KMS-11 (cell line): Measurements from ENCODE around the gene TLR1.

Experiments used
- H2AFZ ChIP-seq: fragments of 200-600 bp; sonication (generic); 2 replicates; pipeline ENCODE4 v1.6.1; 2016; ENCODE audit warnings: antibody characterized with exemption, mixed run types, low read depth
- H3K27ac ChIP-seq: fragments of 200-600 bp; sonication (generic); 2 replicates; pipeline ENCODE4 v1.6.1; 2016; ENCODE audit warnings: mild to moderate bottlenecking, mixed run types
- H3K27me3 ChIP-seq: fragments of 200-600 bp; sonication (generic); 2 replicates; pipeline ENCODE4 v1.6.1; 2017; ENCODE audit warnings: mild to moderate bottlenecking, low read depth, mixed run types, moderate library complexity; ENCODE audit not compliant: insufficient read depth
- H3K36me3 ChIP-seq: fragments of 200-600 bp; sonication (generic); 2 replicates; pipeline ENCODE4 v1.6.1; 2017; ENCODE audit warnings: mild to moderate bottlenecking, mixed run types; ENCODE audit not compliant: insufficient read depth
- H3K4me1 ChIP-seq: fragments of 200-600 bp; sonication (generic); 2 replicates; pipeline ENCODE4 v1.6.1; 2016; ENCODE audit warnings: mild to moderate bottlenecking, low read depth, mixed run types; ENCODE audit not compliant: poor library complexity, severe bottlenecking
- H3K4me2 ChIP-seq: fragments of 200-600 bp; sonication (generic); 2 replicates; pipeline ENCODE4 v1.7.0; 2016; ENCODE audit warnings: mild to moderate bottlenecking, mixed run types
- H3K4me3 ChIP-seq: fragments of 200-600 bp; sonication (generic); IDR thresholded peaks from 2 replicates; pipeline ENCODE4 v1.6.1; 2017; ENCODE audit warnings: low read depth, low read length, mixed read lengths; ENCODE audit not compliant: insufficient read depth
- H3K79me2 ChIP-seq: fragments of 200-600 bp; sonication (generic); 2 replicates; pipeline ENCODE4 v1.6.1; 2016; ENCODE audit warnings: low read depth, mixed run types; ENCODE audit not compliant: insufficient read depth
- H3K9ac ChIP-seq: fragments of 200-600 bp; sonication (generic); 2 replicates; pipeline ENCODE4 v1.6.1; 2016; ENCODE audit warnings: mild to moderate bottlenecking, mixed run types
- H4K20me1 ChIP-seq: fragments of 200-600 bp; sonication (generic); 2 replicates; pipeline ENCODE4 v1.6.1; 2016; ENCODE audit warnings: mild to moderate bottlenecking, mixed run types; ENCODE audit not compliant: insufficient read depth
- TF ChIP-seq, protein P1 (sequence below): fragments of 200-600 bp; sonication (generic); conservative IDR thresholded peaks from 2 replicates; pipeline ENCODE4 v1.6.1; 2017; ENCODE audit warnings: low read depth, mild to moderate bottlenecking, antibody characterized with exemption, low read length, moderate library complexity, mixed read lengths

Gene TLR1

DNA sequence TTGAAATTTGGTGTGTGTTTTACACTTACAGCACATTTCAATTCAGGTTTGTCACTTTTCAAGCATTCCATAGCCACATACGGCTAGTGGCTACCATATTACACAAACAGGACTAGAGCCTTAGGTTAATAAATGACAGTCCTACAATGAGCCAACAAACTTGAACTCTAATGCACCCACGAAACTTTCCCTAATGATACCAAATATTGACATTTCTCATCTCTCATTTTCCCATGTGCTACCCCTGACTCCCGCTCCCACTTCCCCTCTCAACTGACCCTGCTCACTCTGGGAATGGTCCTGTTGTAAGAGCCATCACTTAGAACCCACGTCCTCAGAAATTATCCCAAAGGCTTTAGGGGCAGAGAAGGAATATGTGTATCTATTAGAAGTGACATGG lies 16.9 kb downstream of the TLR1 start:
- Histone ChIP-seq H3K4me1 (no peaks in the 10 kb centered on the region), H2AFZ (no peak overlapping the region), H3K27me3 (no peaks in the 10 kb centered on the region), H3K27ac (no peak overlapping the region), H3K79me2 (no peaks in the 10 kb centered on the region), H3K36me3 (no peaks in the 10 kb centered on the region), H4K20me1 (no peaks in the 10 kb centered on the region), H3K4me3 (no peak overlapping the region), H3K9ac (no peak overlapping the region), H3K4me2 (no peak overlapping the region)
- TF ChIP-seq, protein P1, sequence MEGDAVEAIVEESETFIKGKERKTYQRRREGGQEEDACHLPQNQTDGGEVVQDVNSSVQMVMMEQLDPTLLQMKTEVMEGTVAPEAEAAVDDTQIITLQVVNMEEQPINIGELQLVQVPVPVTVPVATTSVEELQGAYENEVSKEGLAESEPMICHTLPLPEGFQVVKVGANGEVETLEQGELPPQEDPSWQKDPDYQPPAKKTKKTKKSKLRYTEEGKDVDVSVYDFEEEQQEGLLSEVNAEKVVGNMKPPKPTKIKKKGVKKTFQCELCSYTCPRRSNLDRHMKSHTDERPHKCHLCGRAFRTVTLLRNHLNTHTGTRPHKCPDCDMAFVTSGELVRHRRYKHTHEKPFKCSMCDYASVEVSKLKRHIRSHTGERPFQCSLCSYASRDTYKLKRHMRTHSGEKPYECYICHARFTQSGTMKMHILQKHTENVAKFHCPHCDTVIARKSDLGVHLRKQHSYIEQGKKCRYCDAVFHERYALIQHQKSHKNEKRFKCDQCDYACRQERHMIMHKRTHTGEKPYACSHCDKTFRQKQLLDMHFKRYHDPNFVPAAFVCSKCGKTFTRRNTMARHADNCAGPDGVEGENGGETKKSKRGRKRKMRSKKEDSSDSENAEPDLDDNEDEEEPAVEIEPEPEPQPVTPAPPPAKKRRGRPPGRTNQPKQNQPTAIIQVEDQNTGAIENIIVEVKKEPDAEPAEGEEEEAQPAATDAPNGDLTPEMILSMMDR = no peak

DNA sequence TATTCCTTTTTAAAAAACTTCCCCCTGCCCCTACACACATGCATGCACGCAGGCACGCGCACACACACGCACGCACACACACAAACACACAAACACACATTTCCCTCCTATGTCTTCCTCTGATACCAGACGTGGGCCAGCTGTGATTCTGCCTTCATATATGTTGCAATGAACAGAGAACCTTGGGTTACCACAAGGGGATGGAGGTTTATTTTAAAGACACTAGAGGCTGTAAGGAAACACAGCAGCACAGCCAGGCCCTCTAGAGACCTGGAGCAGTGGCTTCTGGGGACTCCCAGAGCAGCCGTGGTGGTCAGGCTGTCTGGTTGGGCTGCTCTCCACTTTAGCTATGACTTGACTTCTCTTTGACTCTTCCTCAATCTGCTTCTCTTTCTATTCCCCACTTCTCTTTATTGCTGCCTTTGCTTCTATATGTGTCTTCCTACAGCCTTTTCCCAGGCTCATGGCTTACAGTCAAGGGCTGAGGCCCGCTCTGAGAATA lies 18.6 kb downstream of the TLR1 start:
- no peak overlapping the region for H3K9ac ChIP-seq
- H2AFZ ChIP-seq = no peak overlapping the region
- no peaks in the 10 kb centered on the region for H3K36me3 ChIP-seq
- no peak overlapping the region for H3K4me3 ChIP-seq
- H3K4me1 ChIP-seq = no peaks in the 10 kb centered on the region
- no peaks in the 10 kb centered on the region for H3K27me3 ChIP-seq
- no peak overlapping the region for H3K27ac ChIP-seq
- no peaks in the 10 kb centered on the region for H4K20me1 ChIP-seq
- no peaks in the 10 kb centered on the region for H3K79me2 ChIP-seq
- H3K4me2 ChIP-seq = no peak overlapping the region
- TF ChIP-seq, protein P1 = no peak

DNA sequence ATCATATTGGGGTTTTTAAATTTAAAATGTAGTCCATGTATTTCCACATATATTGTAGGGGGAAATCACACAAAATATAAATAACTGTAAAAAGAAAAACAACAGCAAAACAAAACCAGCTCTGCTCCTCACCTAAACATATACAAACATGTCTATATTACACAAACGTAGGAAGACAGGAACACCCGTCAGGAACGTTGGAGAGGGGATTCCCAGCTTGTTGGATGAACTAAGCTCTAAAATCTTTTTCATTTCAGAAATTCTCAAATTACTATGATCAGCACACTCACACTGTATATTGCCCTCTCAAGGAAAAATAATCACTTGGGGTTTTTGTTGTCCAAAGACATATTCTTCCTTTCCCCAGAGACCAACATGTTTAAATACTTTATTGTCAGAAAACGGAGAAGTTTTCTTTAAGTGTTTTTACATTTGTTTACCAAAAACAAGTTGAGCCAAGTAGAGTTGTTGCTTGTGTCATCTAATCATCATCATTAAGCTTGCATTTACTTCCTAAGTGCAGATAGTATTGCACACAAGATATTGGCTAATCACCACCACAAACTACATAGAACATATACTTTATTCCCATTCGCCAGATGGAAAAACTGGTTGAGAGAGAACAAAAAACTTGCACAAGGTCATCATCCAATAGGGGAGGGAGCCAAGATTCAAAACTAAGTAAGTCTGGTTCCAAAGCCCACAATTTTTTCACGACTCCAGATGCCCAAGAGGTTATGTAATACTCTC lies 19.4 kb downstream of the TLR1 start:
- Histone ChIP-seq H3K4me1 (no peaks in the 10 kb centered on the region), H4K20me1 (no peaks in the 10 kb centered on the region), H2AFZ (no peak overlapping the region), H3K27ac (no peak overlapping the region), H3K79me2 (no peaks in the 10 kb centered on the region), H3K4me3 (no peak overlapping the region), H3K36me3 (no peaks in the 10 kb centered on the region), H3K27me3 (no peaks in the 10 kb centered on the region), H3K4me2 (no peak overlapping the region), H3K9ac (no peak overlapping the region)
- TF ChIP-seq, protein P1 = no peak

DNA sequence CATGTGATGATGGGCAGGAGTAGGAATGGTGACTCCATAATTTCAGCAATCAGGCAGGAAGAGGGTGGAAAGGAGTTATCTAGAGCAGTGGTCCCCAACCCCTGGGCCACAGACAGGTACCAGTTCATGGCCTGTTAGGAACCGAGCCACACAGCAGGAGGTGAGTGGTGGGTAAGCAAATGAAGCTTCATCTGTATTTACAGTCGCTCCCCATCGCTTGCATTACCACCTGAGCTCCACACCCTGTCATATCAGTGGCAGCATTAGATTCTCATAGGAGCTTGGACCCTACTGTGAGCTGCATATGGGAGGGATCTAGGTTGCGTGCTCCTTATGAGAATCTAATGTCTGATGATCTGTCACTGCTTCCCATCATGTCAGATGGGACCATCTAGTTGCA lies 20.4 kb downstream of the TLR1 start:
- H3K4me1 ChIP-seq = no peaks in the 10 kb centered on the region
- no peak overlapping the region for H3K27ac ChIP-seq
- H3K79me2 ChIP-seq = no peaks in the 10 kb centered on the region
- no peaks in the 10 kb centered on the region for H4K20me1 ChIP-seq
- TF ChIP-seq, protein P1 = no peak
- no peaks in the 10 kb centered on the region for H3K36me3 ChIP-seq
- H3K4me3 ChIP-seq = no peak overlapping the region
- no peak overlapping the region for H2AFZ ChIP-seq
- H3K4me2 ChIP-seq = no peak overlapping the region
- H3K27me3 ChIP-seq = no peaks in the 10 kb centered on the region
- no peak overlapping the region for H3K9ac ChIP-seq
